Measurements from ENCODE around the gene CRB2. TPM values are rescaled to one million over a fixed set of nuclear protein-coding genes. Genes with fewer than 3 reads are reported as not detected.

The CRB2 gene
- total RNA-seq, 1 donor from 2014 or later = not detected

DNA sequence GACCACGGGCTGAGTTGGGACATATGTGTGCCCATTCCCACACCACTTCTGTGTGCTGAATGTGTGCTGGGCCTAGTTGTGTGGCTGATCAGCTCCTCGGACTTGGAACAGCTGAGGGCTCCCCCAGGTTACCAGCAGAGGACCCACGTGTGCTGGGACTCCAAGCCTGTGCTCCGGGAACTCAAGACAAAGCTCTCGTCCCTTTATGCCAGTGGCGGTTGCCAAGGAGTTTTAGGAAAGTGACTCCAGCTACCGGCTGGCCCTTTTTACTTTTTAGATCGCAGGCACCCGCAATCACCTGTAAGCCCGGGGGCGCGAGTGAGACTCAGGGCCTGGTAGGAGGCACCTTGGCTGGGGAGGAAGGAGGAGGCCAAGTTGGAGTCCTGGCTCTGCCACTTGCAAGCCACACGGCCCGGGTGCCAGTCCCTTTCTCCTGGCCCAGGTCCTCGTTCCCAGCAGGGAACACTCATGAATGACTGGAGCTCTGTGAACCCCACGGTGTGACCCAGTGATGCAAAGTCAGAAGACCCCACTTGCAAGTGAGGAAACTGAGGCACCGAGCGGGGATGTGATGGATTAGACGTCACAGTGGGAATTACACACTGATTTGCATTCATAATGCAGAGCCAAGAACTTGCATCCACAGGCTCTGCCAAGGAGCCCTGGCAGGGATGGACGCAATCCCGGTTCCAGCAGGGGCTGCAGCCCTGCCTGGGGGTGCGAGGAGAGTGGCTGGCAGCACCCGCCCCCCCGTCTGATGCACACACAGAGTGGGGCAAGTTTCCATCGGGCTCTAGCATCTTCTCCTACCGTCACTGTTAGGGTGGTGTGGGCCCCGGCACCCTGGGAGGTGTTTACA, 26.9 kb downstream of the CRB2 start:
- H3K27me3 ChIP-seq (ENCODE audit: low read depth) = no peaks in the 10 kb centered on the region
- H3K27ac ChIP-seq = no peak overlapping the region
- no peaks in the 10 kb centered on the region for H3K9me3 ChIP-seq
- TF ChIP-seq CTCF (IDR thresholded peaks at IDR 0.05) = no peak
- intact Hi-C loops (cut with DNase I) = no loop called here
- no peaks in the 10 kb centered on the region for H3K4me1 ChIP-seq
- ATAC-seq (no peak), DNase-seq (no peak)
- H3K36me3 ChIP-seq = peaks cover 12% of the 10 kb centered on the region
- H3K4me3 ChIP-seq = no peak overlapping the region

DNA sequence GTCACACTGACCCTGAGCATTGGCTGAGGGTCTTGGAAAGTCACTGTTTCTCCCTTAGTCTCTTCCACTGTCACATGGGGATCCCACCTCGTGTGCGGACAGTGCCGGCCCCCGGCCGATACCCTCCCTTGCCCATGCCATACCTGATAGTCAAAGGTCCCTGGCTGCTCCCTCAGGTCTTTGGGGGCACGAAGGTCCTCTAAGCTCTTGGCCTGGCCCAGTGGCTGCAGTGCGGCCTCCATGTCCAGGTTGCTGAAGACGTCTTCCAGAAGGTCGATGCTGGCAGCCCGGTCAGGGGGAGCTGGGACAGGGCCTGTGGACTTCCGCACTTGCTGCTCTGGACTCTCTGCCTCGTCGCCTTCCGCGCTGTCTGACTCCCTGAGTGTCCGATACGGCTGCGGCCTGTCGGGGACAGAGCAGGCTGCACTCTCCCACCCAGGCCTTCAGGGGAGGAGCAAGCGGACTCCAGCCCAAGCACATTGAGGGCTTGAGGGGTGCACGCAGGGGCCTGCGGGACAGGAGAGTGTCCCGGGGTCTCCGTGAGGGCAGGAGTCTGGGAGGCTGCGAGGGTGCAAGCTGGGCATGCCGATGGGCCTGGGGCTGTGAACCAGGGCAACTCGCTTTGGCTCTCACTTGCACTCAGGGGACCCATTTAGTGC, 27.6 kb downstream of the CRB2 start:
- no peak for TF ChIP-seq CTCF (IDR thresholded peaks at IDR 0.05)
- Histone ChIP-seq H3K27me3 (ENCODE audit: low read depth) (no peaks in the 10 kb centered on the region), H3K27ac (no peak overlapping the region), H3K9me3 (no peaks in the 10 kb centered on the region), H3K4me3 (no peak overlapping the region), H3K4me1 (no peaks in the 10 kb centered on the region), H3K36me3 (peaks cover 12% of the 10 kb centered on the region)
- ATAC-seq (no peak), DNase-seq (no peak)
- intact Hi-C loops (cut with DNase I) = no loop called here

- no peak for ATAC-seq
- no peaks in the 10 kb centered on the region for H3K4me1 ChIP-seq
- intact Hi-C loops (cut with DNase I) = no loop called here
- H3K27ac ChIP-seq = no peak overlapping the region
- peaks cover 10% of the 10 kb centered on the region for H3K36me3 ChIP-seq
- no peak for DNase-seq
- no peak for TF ChIP-seq CTCF (IDR thresholded peaks at IDR 0.05)
- H3K27me3 ChIP-seq (ENCODE audit: low read depth) = no peaks in the 10 kb centered on the region
- H3K4me3 ChIP-seq = no peak overlapping the region
- H3K9me3 ChIP-seq = no peaks in the 10 kb centered on the region
Measured at GRCh38 chr9:123387686-123388085, 31.7 kb downstream of the CRB2 start.

GRCh38 chr9:123389070-123389469, 33.1 kb downstream of the CRB2 start:
- Histone ChIP-seq H3K27ac (no peak overlapping the region), H3K4me1 (no peaks in the 10 kb centered on the region), H3K27me3 (ENCODE audit: low read depth) (no peaks in the 10 kb centered on the region), H3K36me3 (no peaks in the 10 kb centered on the region), H3K4me3 (no peak overlapping the region), H3K9me3 (no peaks in the 10 kb centered on the region)
- intact Hi-C loops (cut with DNase I) = no loop called here
- TF ChIP-seq CTCF (IDR thresholded peaks at IDR 0.05) = no peak
- ATAC-seq (no peak), DNase-seq (no peak)

GRCh38 chr9:123389698-123390097, 33.7 kb downstream of the CRB2 start:
- no peak for TF ChIP-seq CTCF (IDR thresholded peaks at IDR 0.05)
- ATAC-seq = no peak
- Histone ChIP-seq H3K27me3 (ENCODE audit: low read depth) (no peaks in the 10 kb centered on the region), H3K27ac (no peak overlapping the region), H3K4me3 (no peak overlapping the region), H3K4me1 (no peaks in the 10 kb centered on the region), H3K36me3 (no peaks in the 10 kb centered on the region), H3K9me3 (no peaks in the 10 kb centered on the region)
- intact Hi-C loops (cut with DNase I) = no loop called here
- DNase-seq = no peak

Measured in lower lobe of right lung (tissue), 2 donors.